ENCODE measurements around the gene PDE11A. TPM values are rescaled to one million over a fixed set of nuclear protein-coding genes. Genes with fewer than 3 reads are reported as not detected.
"Not testable (repeated sequence)": the region's sequence is repeated elsewhere in the genome, so short reads cannot be mapped to it uniquely, and the experiment has no call there.

The PDE11A gene
- total RNA-seq, 4 donors from 2014 or later, result 0.11 to 1.2 (median 0.26) TPM

- no peak for DNase-seq (ENCODE audit: low spot score in 2 of 2)
- no peak overlapping the region for H3K4me3 ChIP-seq (ENCODE audit: low read depth, poor library complexity, severe bottlenecking)
- TF ChIP-seq CTCF (IDR thresholded peaks at IDR 0.05), result no peak
- intact Hi-C loops (cut with DNase I; ENCODE audit: low total_unique reads), result no loop called here
- WGBS, 2 donors, result 77 to 80% methylated on average over 3 of the region's 3 CpGs
These were observed 101.7 kb downstream of the PDE11A start for GRCh38 chr2:177970670-177971454.

- DNase-seq (ENCODE audit: low spot score in 2 of 2), result no peak
- no peak overlapping the region for H3K4me3 ChIP-seq (ENCODE audit: low read depth, poor library complexity, severe bottlenecking)
- WGBS, 2 donors, result 50 to 56% methylated on average over 1 of the region's 1 CpG
- intact Hi-C loops (cut with DNase I; ENCODE audit: low total_unique reads), result no loop called here
- no peak for TF ChIP-seq POLR2A (IDR thresholded peaks at IDR 0.05)
- TF ChIP-seq CTCF (IDR thresholded peaks at IDR 0.05), result no peak
These were observed 107.7 kb downstream of the PDE11A start for GRCh38 chr2:177964892-177965291.

GRCh38 chr2:177952151-177952550 lies 120.4 kb downstream of the PDE11A start:
- TF ChIP-seq CTCF (IDR thresholded peaks at IDR 0.05), result no peak
- TF ChIP-seq POLR2A (IDR thresholded peaks at IDR 0.05), result no peak
- H3K4me3 ChIP-seq (ENCODE audit: low read depth, poor library complexity, severe bottlenecking), result no peak overlapping the region
- no peak for DNase-seq (ENCODE audit: low spot score in 2 of 2)
- intact Hi-C loops (cut with DNase I; ENCODE audit: low total_unique reads), result no loop called here
- 15 to 36% methylated on average over 1 of the region's 1 CpG for WGBS, 2 donors

GRCh38 chr2:177947598-177947997 lies 125.0 kb downstream of the PDE11A start:
- DNase-seq (ENCODE audit: low spot score in 2 of 2); intact Hi-C loops (cut with DNase I; ENCODE audit: low total_unique reads); H3K4me3 ChIP-seq (ENCODE audit: low read depth, poor library complexity, severe bottlenecking): not testable (repeated sequence)
- 93 to 96% methylated on average over 1 to 3 of the region's 3 CpGs for WGBS, 2 donors

GRCh38 chr2:177944530-177944929 lies 128.0 kb downstream of the PDE11A start:
- DNase-seq (ENCODE audit: low spot score in 2 of 2); intact Hi-C loops (cut with DNase I; ENCODE audit: low total_unique reads); H3K4me3 ChIP-seq (ENCODE audit: low read depth, poor library complexity, severe bottlenecking): not testable (repeated sequence)
- WGBS, 2 donors, result 96 to 97% methylated on average over 11 to 14 of the region's 14 CpGs

- intact Hi-C loops (cut with DNase I; ENCODE audit: low total_unique reads), result no loop called here
- TF ChIP-seq CTCF (IDR thresholded peaks at IDR 0.05) (no peak), POLR2A (IDR thresholded peaks at IDR 0.05) (no peak)
- 33 to 66% methylated on average over 1 of the region's 1 CpG for WGBS, 2 donors
- no peak overlapping the region for H3K4me3 ChIP-seq (ENCODE audit: low read depth, poor library complexity, severe bottlenecking)
- DNase-seq (ENCODE audit: low spot score in 2 of 2), result no peak
These were observed 129.8 kb downstream of the PDE11A start for GRCh38 chr2:177942731-177943130.

- TF ChIP-seq CTCF (IDR thresholded peaks at IDR 0.05) (no peak), POLR2A (IDR thresholded peaks at IDR 0.05) (no peak)
- WGBS, 2 donors, result 75 to 80% methylated on average over 2 of the region's 2 CpGs
These were observed 133.4 kb downstream of the PDE11A start for GRCh38 chr2:177939211-177939610.

More at GRCh38 chr2:177939211-177939610, 133.4 kb downstream of the PDE11A start:
- DNase-seq (ENCODE audit: low spot score in 2 of 2), result no peak
- no peak overlapping the region for H3K4me3 ChIP-seq (ENCODE audit: low read depth, poor library complexity, severe bottlenecking)
- intact Hi-C loops (cut with DNase I; ENCODE audit: low total_unique reads), result no loop called here

Data from lower leg skin (tissue), 4 donors.